ENCODE data around the gene ERO1B.

Gene ERO1B

GRCh38 chr1:236292425-236292824 lies 10.7 kb upstream of the ERO1B start:
- no peak for DNase-seq

- no peak for DNase-seq
Measured at GRCh38 chr1:236289492-236290131, 7.9 kb upstream of the ERO1B start.

GRCh38 chr1:236288620-236288976 lies 6.8 kb upstream of the ERO1B start:
- no peak for DNase-seq

GRCh38 chr1:236287757-236288619 lies 6.2 kb upstream of the ERO1B start:
- peak; percentile 71 for DNase-seq

GRCh38 chr1:236287356-236287755 lies 5.6 kb upstream of the ERO1B start:
- no peak for DNase-seq

GRCh38 chr1:236284291-236284721 lies 2.5 kb upstream of the ERO1B start:
- peak; percentile 77 for DNase-seq

- DNase-seq: no peak
Measured at GRCh38 chr1:236282719-236283118, 961 bp upstream of the ERO1B start.

GRCh38 chr1:236282425-236282716 lies 613 bp upstream of the ERO1B start:
- peak; percentile 68 for DNase-seq

- DNase-seq: peak; percentile 72
Measured at GRCh38 chr1:236281198-236281653, 532 bp downstream of the ERO1B start.

GRCh38 chr1:236280438-236281197 lies 1.1 kb downstream of the ERO1B start:
- DNase-seq: peak; percentile 42

- no peak for DNase-seq
Measured at GRCh38 chr1:236275586-236275985, 6.2 kb downstream of the ERO1B start.

GRCh38 chr1:236275061-236275460 lies 6.7 kb downstream of the ERO1B start:
- DNase-seq: no peak

GRCh38 chr1:236273358-236273757 lies 8.4 kb downstream of the ERO1B start:
- no peak for DNase-seq

GRCh38 chr1:236269439-236269838 lies 12.3 kb downstream of the ERO1B start:
- DNase-seq: no peak

- DNase-seq: no peak
Measured at GRCh38 chr1:236261898-236262297, 19.9 kb downstream of the ERO1B start.

GRCh38 chr1:236261033-236261432 lies 20.7 kb downstream of the ERO1B start:
- no peak for DNase-seq

GRCh38 chr1:236259043-236259442 lies 22.7 kb downstream of the ERO1B start:
- no peak for DNase-seq

- DNase-seq: no peak
Measured at GRCh38 chr1:236258114-236258622, 23.6 kb downstream of the ERO1B start.

GRCh38 chr1:236257216-236257615 lies 24.5 kb downstream of the ERO1B start:
- no peak for DNase-seq

- DNase-seq: peak; percentile 48
Measured at GRCh38 chr1:236253918-236254637, 27.7 kb downstream of the ERO1B start.

GRCh38 chr1:236253119-236253518 lies 28.6 kb downstream of the ERO1B start:
- DNase-seq: no peak

GRCh38 chr1:236251587-236251986 lies 30.2 kb downstream of the ERO1B start:
- no peak for DNase-seq

- DNase-seq: no peak
Measured at GRCh38 chr1:236247286-236247685, 34.5 kb downstream of the ERO1B start.
